ENCODE data around the gene PAOX.
"Not testable (repeated sequence)": the region's sequence is repeated elsewhere in the genome, so short reads cannot be mapped to it uniquely, and the experiment has no call there.

Gene PAOX

DNA sequence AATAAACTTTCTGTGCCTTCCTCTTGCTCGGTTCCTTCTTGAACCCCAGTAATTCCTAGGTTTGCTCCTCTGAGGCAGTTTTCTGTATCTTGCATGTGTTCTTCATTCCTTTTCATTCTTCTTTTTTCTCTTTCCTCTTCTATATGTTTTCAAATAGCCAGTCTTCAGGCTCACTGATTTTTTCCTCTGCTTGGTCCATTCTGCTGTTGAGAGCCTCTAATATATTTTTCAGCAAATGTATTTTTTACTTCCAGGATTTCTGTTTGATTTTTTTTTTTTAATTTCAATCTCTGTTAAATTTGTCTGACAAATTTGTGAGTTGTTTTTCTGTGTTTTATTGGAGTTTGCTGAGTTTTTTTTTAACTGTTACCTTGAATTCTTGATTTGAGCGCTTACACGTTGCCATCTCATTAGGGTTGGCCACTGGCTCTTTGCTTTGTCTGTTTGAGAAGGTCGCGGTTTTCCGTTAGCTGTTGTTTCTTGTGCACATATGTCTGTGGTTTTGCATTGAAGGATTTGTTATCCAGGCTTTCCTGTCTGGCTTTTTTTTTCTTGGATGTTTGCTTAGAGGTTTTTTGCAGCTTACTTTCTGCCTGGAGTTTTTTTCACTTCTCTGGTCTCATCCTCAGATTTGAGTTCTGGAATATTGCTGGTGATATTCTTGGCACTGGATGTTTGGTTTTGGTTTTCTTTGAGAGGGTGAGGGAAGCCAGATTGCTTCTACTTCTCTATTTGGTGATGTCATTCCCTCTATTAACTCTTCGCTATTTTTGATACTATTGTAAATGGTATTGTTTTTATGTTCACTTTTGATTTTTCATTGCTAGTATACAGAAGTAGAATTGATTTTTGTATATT lies 32.7 kb downstream of the PAOX start:
- peaks cover 14% of the 10 kb centered on the region for H3K9me3 Mint-ChIP-seq
- DNase-seq (ENCODE audit: low spot score in 2 of 2) (no peak), ATAC-seq (ENCODE audit: low read depth) (no peak)
- no peak overlapping the region for H3K4me3 Mint-ChIP-seq
- peaks cover 67% of the 10 kb centered on the region for H3K36me3 Mint-ChIP-seq
- H3K4me1 Mint-ChIP-seq, result peaks cover 11% of the 10 kb centered on the region
- no peaks in the 10 kb centered on the region for H3K27me3 Mint-ChIP-seq
- H3K27ac Mint-ChIP-seq, result no peak overlapping the region

DNA sequence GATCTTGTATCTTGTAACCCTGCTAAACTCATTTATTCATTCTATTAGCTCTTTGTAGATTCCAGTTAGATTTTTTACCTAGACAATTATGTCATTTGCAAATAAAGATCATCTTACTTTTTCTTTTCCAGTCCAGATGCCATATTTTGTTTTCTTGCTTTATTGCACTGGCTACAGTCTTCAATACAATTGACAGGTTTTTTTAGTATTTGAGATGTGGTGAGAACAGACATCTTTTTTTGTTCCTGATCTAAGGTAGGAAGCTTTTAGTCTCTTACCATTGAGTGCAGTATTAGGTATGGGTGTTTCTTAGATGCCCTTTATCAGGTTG lies 33.3 kb downstream of the PAOX start:
- Mint-ChIP-seq H3K27ac (no peak overlapping the region), H3K4me1 (peaks cover 11% of the 10 kb centered on the region), H3K9me3 (peaks cover 14% of the 10 kb centered on the region), H3K4me3 (no peak overlapping the region), H3K27me3 (no peaks in the 10 kb centered on the region), H3K36me3 (peaks cover 61% of the 10 kb centered on the region)
- ATAC-seq (ENCODE audit: low read depth), result no peak
- no peak for DNase-seq (ENCODE audit: low spot score in 2 of 2)

- peaks cover 14% of the 10 kb centered on the region for H3K9me3 Mint-ChIP-seq
- H3K4me1 Mint-ChIP-seq, result not testable (repeated sequence)
These were observed 35.3 kb downstream of the PAOX start for GRCh38 chr10:133414401-133414800.

GRCh38 chr10:133415752-133416151 lies 36.7 kb downstream of the PAOX start:
- Mint-ChIP-seq H3K36me3 (peaks cover 44% of the 10 kb centered on the region), H3K27me3 (no peaks in the 10 kb centered on the region), H3K4me1 (no peaks in the 10 kb centered on the region), H3K27ac (no peak overlapping the region), H3K4me3 (no peak overlapping the region), H3K9me3 (peaks cover 13% of the 10 kb centered on the region)
- no peak for DNase-seq (ENCODE audit: low spot score in 2 of 2)
- no peak for ATAC-seq (ENCODE audit: low read depth)

More at GRCh38 chr10:133414401-133414800, 35.3 kb downstream of the PAOX start:
- not testable (repeated sequence) for DNase-seq (ENCODE audit: low spot score in 2 of 2); H3K4me3 Mint-ChIP-seq; ATAC-seq (ENCODE audit: low read depth); H3K27ac Mint-ChIP-seq; H3K27me3 Mint-ChIP-seq
- peaks cover 50% of the 10 kb centered on the region for H3K36me3 Mint-ChIP-seq

- no peak for DNase-seq (ENCODE audit: low spot score in 2 of 2)
These were observed 39.4 kb downstream of the PAOX start for GRCh38 chr10:133418289-133418993.

GRCh38 chr10:133419211-133419950 lies 40.3 kb downstream of the PAOX start:
- no peak overlapping the region for H3K27ac Mint-ChIP-seq
- H3K27me3 Mint-ChIP-seq, result no peaks in the 10 kb centered on the region
- H3K9me3 Mint-ChIP-seq, result no peaks in the 10 kb centered on the region
- H3K4me3 Mint-ChIP-seq, result no peak overlapping the region
- peaks cover 19% of the 10 kb centered on the region for H3K36me3 Mint-ChIP-seq
- DNase-seq (ENCODE audit: low spot score in 2 of 2) (no peak), ATAC-seq (ENCODE audit: low read depth) (no peak)
- peaks cover 9% of the 10 kb centered on the region for H3K4me1 Mint-ChIP-seq

More at GRCh38 chr10:133418289-133418993, 39.4 kb downstream of the PAOX start:
- H3K4me3 Mint-ChIP-seq, result no peak overlapping the region
- peaks cover 21% of the 10 kb centered on the region for H3K36me3 Mint-ChIP-seq
- no peaks in the 10 kb centered on the region for H3K9me3 Mint-ChIP-seq
- H3K27ac Mint-ChIP-seq, result no peak overlapping the region
- no peaks in the 10 kb centered on the region for H3K27me3 Mint-ChIP-seq
- H3K4me1 Mint-ChIP-seq, result peaks cover 9% of the 10 kb centered on the region
- ATAC-seq (ENCODE audit: low read depth), result no peak

DNA sequence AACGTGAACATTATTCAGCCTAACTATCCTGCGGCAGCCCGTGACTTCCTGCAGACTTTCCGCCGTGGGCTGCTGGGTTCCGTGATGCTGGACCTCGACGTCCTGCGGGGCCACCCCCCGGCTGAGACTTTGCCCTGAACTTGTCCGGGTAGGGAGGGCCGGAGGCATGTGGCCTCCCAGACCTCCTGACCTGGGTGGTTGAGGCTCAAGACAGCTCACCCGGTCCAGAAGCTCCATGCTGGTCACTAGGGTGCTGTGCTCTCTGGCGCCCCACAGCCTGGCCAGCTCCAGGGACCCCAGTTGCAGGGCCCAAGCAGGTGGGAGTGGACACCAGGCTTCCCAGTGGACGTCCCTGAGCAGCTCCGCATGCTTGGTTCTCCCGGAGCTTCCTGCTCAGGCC lies 41.0 kb downstream of the PAOX start:
- Mint-ChIP-seq H3K36me3 (peaks cover 16% of the 10 kb centered on the region), H3K27ac (no peak overlapping the region), H3K9me3 (no peaks in the 10 kb centered on the region), H3K4me1 (peaks cover 9% of the 10 kb centered on the region), H3K27me3 (no peaks in the 10 kb centered on the region), H3K4me3 (no peak overlapping the region)
- no peak for DNase-seq (ENCODE audit: low spot score in 2 of 2)
- no peak for ATAC-seq (ENCODE audit: low read depth)

DNA sequence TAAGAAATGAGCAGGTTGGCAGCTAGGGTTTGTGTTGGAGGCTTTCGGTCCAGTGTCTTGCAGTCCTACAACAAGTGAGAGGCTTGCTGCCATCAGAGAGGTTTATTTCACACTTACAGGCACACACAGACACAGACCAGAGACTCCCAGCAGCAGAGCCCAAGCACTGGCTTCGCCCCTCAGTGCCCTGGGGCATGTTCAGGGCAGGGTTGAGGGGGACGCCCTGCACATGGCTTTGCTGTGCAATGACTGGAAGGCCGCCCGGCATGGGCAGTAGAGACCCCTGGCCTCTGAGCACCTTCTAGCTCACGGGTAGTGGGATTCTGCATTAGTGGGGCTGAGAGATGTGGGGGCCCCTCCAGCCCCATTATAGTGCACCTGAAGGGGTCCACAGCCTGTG lies 41.5 kb downstream of the PAOX start:
- H3K4me3 Mint-ChIP-seq, result no peak overlapping the region
- peaks cover 9% of the 10 kb centered on the region for H3K4me1 Mint-ChIP-seq
- no peak overlapping the region for H3K27ac Mint-ChIP-seq

DNA sequence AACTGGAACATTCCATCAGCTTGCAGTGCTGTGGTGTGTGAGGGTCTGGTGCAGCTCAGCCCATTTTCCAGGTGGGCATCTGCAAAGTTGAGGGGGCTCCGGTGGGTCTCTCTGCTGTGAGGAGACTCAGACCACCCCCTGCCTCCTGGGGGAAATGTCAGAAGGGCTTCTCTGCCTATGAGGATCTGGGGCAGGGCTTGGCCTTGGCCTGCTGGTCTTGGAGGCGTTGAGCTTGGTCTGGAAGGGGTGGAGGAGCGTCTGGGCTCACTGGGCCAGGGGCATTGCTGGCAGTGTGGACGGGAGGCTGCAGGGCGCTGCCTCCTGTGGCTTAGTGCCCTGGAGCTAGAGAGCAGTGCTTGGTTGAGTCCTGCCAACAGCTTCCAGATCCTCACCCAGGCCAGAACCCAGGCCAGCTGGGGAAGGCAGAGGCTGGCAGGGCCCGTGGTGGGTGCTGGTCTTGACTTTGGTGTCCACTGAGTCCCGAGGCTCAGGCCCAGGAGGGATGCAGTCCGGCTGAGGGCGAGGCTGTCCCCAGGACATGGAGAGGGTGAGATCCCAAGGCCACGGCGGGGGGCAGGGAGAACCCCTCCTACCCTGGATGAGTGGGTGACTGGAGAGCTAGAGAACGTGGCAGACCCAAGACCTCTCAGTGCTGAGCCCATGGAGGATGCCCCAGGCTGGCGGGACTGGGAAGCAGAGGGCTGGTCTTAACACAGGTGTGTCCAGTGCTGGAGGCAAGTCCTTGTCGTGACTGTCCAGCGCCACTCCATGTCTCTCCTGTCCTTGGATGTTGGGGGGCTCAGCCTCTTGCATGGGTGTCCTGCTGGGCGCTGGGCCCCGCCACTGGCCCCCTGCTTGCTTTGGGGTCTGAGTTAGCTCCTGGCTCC lies 42.5 kb downstream of the PAOX start:
- DNase-seq (ENCODE audit: low spot score in 2 of 2), result no peak
- no peak overlapping the region for H3K27ac Mint-ChIP-seq
- no peaks in the 10 kb centered on the region for H3K27me3 Mint-ChIP-seq
- ATAC-seq (ENCODE audit: low read depth), result no peak
- no peak overlapping the region for H3K4me3 Mint-ChIP-seq
- H3K36me3 Mint-ChIP-seq, result peaks cover 5% of the 10 kb centered on the region
- no peaks in the 10 kb centered on the region for H3K9me3 Mint-ChIP-seq
- peaks cover 9% of the 10 kb centered on the region for H3K4me1 Mint-ChIP-seq

More for the DNA sequence above, 41.5 kb downstream of the PAOX start:
- no peak for ATAC-seq (ENCODE audit: low read depth)
- Mint-ChIP-seq H3K27me3 (no peaks in the 10 kb centered on the region), H3K36me3 (peaks cover 10% of the 10 kb centered on the region), H3K9me3 (no peaks in the 10 kb centered on the region)
- DNase-seq (ENCODE audit: low spot score in 2 of 2), result no peak

GRCh38 chr10:133422223-133422806 lies 43.3 kb downstream of the PAOX start:
- Mint-ChIP-seq H3K4me1 (peaks cover 9% of the 10 kb centered on the region), H3K9me3 (no peaks in the 10 kb centered on the region), H3K27ac (no peak overlapping the region), H3K36me3 (peaks cover 5% of the 10 kb centered on the region), H3K4me3 (peak overlapping the region; percentile 64), H3K27me3 (no peaks in the 10 kb centered on the region)
- no peak for ATAC-seq (ENCODE audit: low read depth)
- no peak for DNase-seq (ENCODE audit: low spot score in 2 of 2)

GRCh38 chr10:133422807-133423771 lies 44.0 kb downstream of the PAOX start:
- peak overlapping the region; percentile 77 for H3K4me3 Mint-ChIP-seq
- ATAC-seq (ENCODE audit: low read depth) (peak; percentile 67), DNase-seq (ENCODE audit: low spot score in 2 of 2) (no peak)
- peaks cover 9% of the 10 kb centered on the region for H3K4me1 Mint-ChIP-seq
- H3K9me3 Mint-ChIP-seq, result no peaks in the 10 kb centered on the region
- no peaks in the 10 kb centered on the region for H3K27me3 Mint-ChIP-seq
- H3K27ac Mint-ChIP-seq, result no peak overlapping the region
- H3K36me3 Mint-ChIP-seq, result peaks cover 5% of the 10 kb centered on the region

- H3K9me3 Mint-ChIP-seq, H3K4me3 Mint-ChIP-seq: not testable (repeated sequence)
- ATAC-seq (ENCODE audit: low read depth), result peak; percentile 48
These were observed 45.0 kb downstream of the PAOX start for GRCh38 chr10:133424102-133424501.

More at GRCh38 chr10:133424102-133424501, 45.0 kb downstream of the PAOX start:
- H3K36me3 Mint-ChIP-seq; H3K27me3 Mint-ChIP-seq; H3K27ac Mint-ChIP-seq; DNase-seq (ENCODE audit: low spot score in 2 of 2); H3K4me1 Mint-ChIP-seq: not testable (repeated sequence)
